Body of pancreas (tissue), 4 donors: Measurements from ENCODE around the gene PALLD. TPM values are rescaled to one million over a fixed set of nuclear protein-coding genes. Genes with fewer than 3 reads are reported as not detected.

Experiments used
- ATAC-seq: fragments of 150-250 bp; one replicate; pipeline ENCODE4 v1.9.1; 2016
- DNase-seq, 4 donors: peaks; one replicate each; pipeline ENCODE4 v3.0.0-alpha.2; 2019
- H3K27ac ChIP-seq, 4 donors: fragments of 200-600 bp; sonication (generic); 1 replicate in 3 of 4; 2 replicates in 1 of 4; pipeline versions ENCODE4 v1.5.1 to v1.6.1; 2016 to 2019; ENCODE audit warnings: mild to moderate bottlenecking in 1 of 4, mixed read lengths in 1 of 4, moderate library complexity in 1 of 4
- H3K27me3 ChIP-seq, 2 donors: fragments of 200-600 bp; sonication (generic); one replicate each; pipeline ENCODE4 v1.6.0; 2016; ENCODE audit warnings: mild to moderate bottlenecking in 1 of 2
- H3K36me3 ChIP-seq, 2 donors: fragments of 200-600 bp; sonication (generic); replicated peaks in 1 of 2; 2 replicates each; pipeline ENCODE4 v1.5.1; 2016; ENCODE audit warnings: low read depth in 2 of 2; ENCODE audit not compliant: insufficient read depth in 1 of 2
- H3K4me1 ChIP-seq: fragments of 200-600 bp; sonication (generic); one replicate; pipeline ENCODE4 v1.6.0; 2016
- H3K4me3 ChIP-seq, 2 donors: fragments of 200-600 bp; sonication (generic); 1 replicate in 1 of 2; 2 replicates in 1 of 2; pipeline ENCODE4 v1.5.1; 2016 to 2019
- H3K9me3 ChIP-seq, 3 donors: fragments of 200-600 bp; sonication (generic); 1 replicate in 2 of 3; 2 replicates in 1 of 3; pipeline ENCODE4 v1.5.1; 2016
- CTCF ChIP-seq, 7 experiments: fragments of 450-650 bp in 4 of 7; fragments of 200-600 bp in 3 of 7; sonication (generic) in 3 of 7; IDR thresholded peaks; one replicate each; pipeline ENCODE4 v1.5.1; 2016 to 2019; ENCODE audit warnings: antibody characterized with exemption in 7 of 7
- POLR2A ChIP-seq, 3 donors: fragments of 450-650 bp; IDR thresholded peaks; one replicate each; pipeline ENCODE4 v1.6.1; 2016; ENCODE audit warnings: antibody characterized with exemption in 3 of 3, mild to moderate bottlenecking in 2 of 3
- WGBS, 2 donors: methylation state at CpG; one replicate each; pipeline ENCODE4 v1.1.5; 2017; 5-methylcytosine and 5-hydroxymethylcytosine counted together
- intact Hi-C: fragments of 100-400 bp; cut with DNase I; formaldehyde crosslinking; loops from one replicate; pipeline ENCODE4 v1.15.1; 2023
- total RNA-seq, 2 donors: library from RNA; depleted of rRNA; stranded (reverse); fragments of >200 nt; gene quantifications; one replicate each; pipeline ENCODE4 v1.1.0, GENCODE V29; 2016

Gene PALLD
- total RNA-seq, 2 donors from 2014 or later, result 46.8 to 52.4 TPM

GRCh38 chr4:168739886-168740285 lies 243.0 kb downstream of the PALLD start:
- intact Hi-C loops, result no loop called here

GRCh38 chr4:168740691-168741090 lies 243.8 kb downstream of the PALLD start:
- TF ChIP-seq POLR2A (IDR thresholded peaks at IDR 0.05) (no peak), CTCF (IDR thresholded peaks at IDR 0.05) (no peak)

More at GRCh38 chr4:168739886-168740285, 243.0 kb downstream of the PALLD start:
- Histone ChIP-seq H3K4me1 (no peaks in the 10 kb centered on the region), H3K9me3 (no peaks in the 10 kb centered on the region), H3K4me3 (no peak overlapping the region), H3K27ac (no peak overlapping the region), H3K27me3 (no peaks in the 10 kb centered on the region), H3K36me3 (no peaks in the 10 kb centered on the region)
- no peak for ATAC-seq
- no peak for TF ChIP-seq CTCF (IDR thresholded peaks at IDR 0.05)
- no peak for TF ChIP-seq POLR2A (IDR thresholded peaks at IDR 0.05)
- DNase-seq, result no peak
- 33 to 40% methylated on average over 2 of the region's 2 CpGs for WGBS, 2 donors

GRCh38 chr4:168741281-168742173 lies 244.7 kb downstream of the PALLD start:
- DNase-seq (no peak), ATAC-seq (no peak)
- intact Hi-C loops, result no loop called here
- Histone ChIP-seq H3K4me1 (no peaks in the 10 kb centered on the region), H3K4me3 (no peak overlapping the region), H3K27ac (no peak overlapping the region), H3K27me3 (no peaks in the 10 kb centered on the region), H3K9me3 (no peaks in the 10 kb centered on the region), H3K36me3 (no peaks in the 10 kb centered on the region)
- WGBS, 2 donors, result 66 to 69% methylated on average over 11 of the region's 11 CpGs
- TF ChIP-seq CTCF (IDR thresholded peaks at IDR 0.05), result no peak

More at GRCh38 chr4:168740691-168741090, 243.8 kb downstream of the PALLD start:
- Histone ChIP-seq H3K9me3 (no peaks in the 10 kb centered on the region), H3K27me3 (no peaks in the 10 kb centered on the region), H3K4me1 (no peaks in the 10 kb centered on the region), H3K36me3 (no peaks in the 10 kb centered on the region), H3K4me3 (no peak overlapping the region), H3K27ac (no peak overlapping the region)
- intact Hi-C loops, result no loop called here
- ATAC-seq, result no peak
- no peak for DNase-seq
- 76 to 80% methylated on average over 3 of the region's 3 CpGs for WGBS, 2 donors

GRCh38 chr4:168743131-168743530 lies 246.3 kb downstream of the PALLD start:
- Histone ChIP-seq H3K4me3 (no peak overlapping the region), H3K36me3 (no peaks in the 10 kb centered on the region), H3K9me3 (no peaks in the 10 kb centered on the region), H3K4me1 (no peaks in the 10 kb centered on the region), H3K27ac (no peak overlapping the region), H3K27me3 (no peaks in the 10 kb centered on the region)
- WGBS, 2 donors, result 76 to 84% methylated on average over 3 of the region's 3 CpGs
- intact Hi-C loops, result no loop called here
- TF ChIP-seq POLR2A (IDR thresholded peaks at IDR 0.05) (no peak), CTCF (IDR thresholded peaks at IDR 0.05) (no peak)
- DNase-seq, result no peak
- no peak for ATAC-seq

- intact Hi-C loops, result no loop called here
- Histone ChIP-seq H3K27ac (no peak overlapping the region), H3K36me3 (no peaks in the 10 kb centered on the region), H3K4me1 (no peaks in the 10 kb centered on the region), H3K4me3 (no peak overlapping the region), H3K9me3 (no peaks in the 10 kb centered on the region), H3K27me3 (no peaks in the 10 kb centered on the region)
- WGBS, 2 donors, result 51 to 57% methylated on average over 3 of the region's 3 CpGs
- ATAC-seq, result no peak
- TF ChIP-seq POLR2A (IDR thresholded peaks at IDR 0.05) (no peak), CTCF (IDR thresholded peaks at IDR 0.05) (no peak)
- DNase-seq, result peak in 1 of 4 donors; percentile 18
Measured at GRCh38 chr4:168743601-168744000, 246.7 kb downstream of the PALLD start.
